ENCODE data around the gene ELMOD1.
"Not testable (repeated sequence)": the region's sequence is repeated elsewhere in the genome, so short reads cannot be mapped to it uniquely, and the experiment has no call there.

Gene ELMOD1

GRCh38 chr11:107567739-107568335 is 23.1 kb upstream of the ELMOD1 start:
- no peak for DNase-seq (ENCODE audit: low spot score)
- H3K36me3 Mint-ChIP-seq (ENCODE audit: low read depth): no peaks in the 10 kb centered on the region
- peaks cover 27% of the 10 kb centered on the region for H3K4me1 Mint-ChIP-seq (ENCODE audit: low read depth)
- no peaks in the 10 kb centered on the region for H3K9me3 Mint-ChIP-seq
- no peak overlapping the region for H3K4me3 Mint-ChIP-seq
- peaks cover 3% of the 10 kb centered on the region for H3K27me3 Mint-ChIP-seq (ENCODE audit: low read depth)
- no peak overlapping the region for H3K27ac Mint-ChIP-seq

DNA sequence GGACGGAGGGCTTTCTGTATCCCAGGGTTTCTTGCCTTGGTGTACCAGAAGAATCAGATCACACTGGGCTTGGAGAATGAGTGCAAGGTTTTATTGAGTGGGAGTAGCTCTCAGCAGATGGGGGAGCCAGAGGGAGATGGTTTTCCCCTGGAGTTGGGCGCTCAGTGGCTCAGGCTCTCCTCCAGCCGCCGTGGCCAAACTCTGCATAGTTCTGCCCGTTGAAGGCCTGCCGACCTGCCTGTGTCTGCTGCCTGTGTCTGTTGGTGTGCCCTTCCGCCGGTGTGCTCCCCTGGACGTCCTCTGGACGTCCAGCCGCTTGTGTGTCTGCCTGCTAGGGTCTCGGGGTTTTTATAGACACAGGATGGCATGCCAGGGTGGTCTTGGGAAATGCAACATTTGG is 20.9 kb upstream of the ELMOD1 start:
- no peak for DNase-seq (ENCODE audit: low spot score)
- H3K4me3 Mint-ChIP-seq: no peak overlapping the region
- H3K27me3 Mint-ChIP-seq (ENCODE audit: low read depth): peaks cover 8% of the 10 kb centered on the region
- no peak overlapping the region for H3K27ac Mint-ChIP-seq
- no peaks in the 10 kb centered on the region for H3K36me3 Mint-ChIP-seq (ENCODE audit: low read depth)
- no peaks in the 10 kb centered on the region for H3K9me3 Mint-ChIP-seq
- H3K4me1 Mint-ChIP-seq (ENCODE audit: low read depth): peaks cover 15% of the 10 kb centered on the region

GRCh38 chr11:107573438-107573837 is 17.5 kb upstream of the ELMOD1 start:
- H3K9me3 Mint-ChIP-seq: no peaks in the 10 kb centered on the region
- no peak overlapping the region for H3K27ac Mint-ChIP-seq
- H3K4me1 Mint-ChIP-seq (ENCODE audit: low read depth): peaks cover 5% of the 10 kb centered on the region
- H3K36me3 Mint-ChIP-seq (ENCODE audit: low read depth): no peaks in the 10 kb centered on the region
- peaks cover 11% of the 10 kb centered on the region for H3K27me3 Mint-ChIP-seq (ENCODE audit: low read depth)
- H3K4me3 Mint-ChIP-seq: no peak overlapping the region
- DNase-seq (ENCODE audit: low spot score): no peak

DNA sequence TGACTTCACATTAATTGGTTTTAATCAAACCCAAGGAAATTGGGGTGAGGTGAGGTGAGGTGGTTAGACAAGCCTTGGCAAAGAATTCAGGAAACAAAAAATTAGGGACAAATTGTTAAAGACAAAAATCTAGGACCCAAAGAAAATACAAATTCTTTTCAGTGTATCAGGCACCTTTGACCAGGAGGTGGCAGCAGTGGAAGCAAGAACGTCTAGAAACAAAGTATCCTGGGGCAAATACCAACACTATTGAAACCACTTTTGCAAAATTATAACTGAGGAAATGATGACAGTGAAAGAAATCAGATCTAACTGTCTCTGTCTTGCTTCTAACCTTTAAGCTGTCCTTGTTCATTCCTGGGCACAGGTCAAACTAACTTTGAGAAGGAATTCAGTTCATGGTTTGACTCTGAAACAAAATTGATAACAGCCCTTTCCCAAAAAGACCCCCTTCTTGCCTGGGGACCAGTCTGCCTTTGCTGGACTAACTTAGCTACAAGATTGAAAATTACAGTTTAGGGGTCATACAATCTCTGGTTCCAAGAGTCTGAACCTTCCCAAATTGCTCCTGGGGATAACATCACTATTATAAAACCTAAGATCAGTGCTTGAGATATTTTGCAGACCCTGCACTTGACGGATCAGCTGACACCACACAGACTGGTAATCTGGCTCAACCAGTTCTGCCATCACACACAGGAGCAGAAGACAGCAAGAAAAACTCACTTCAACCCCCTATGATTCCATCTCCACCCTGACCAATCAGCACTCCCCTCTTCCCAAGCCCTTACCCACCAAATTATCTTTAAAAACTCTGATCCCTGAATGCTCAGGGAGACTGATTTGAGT is 14.2 kb upstream of the ELMOD1 start:
- H3K27me3 Mint-ChIP-seq (ENCODE audit: low read depth): peaks cover 12% of the 10 kb centered on the region
- H3K4me1 Mint-ChIP-seq (ENCODE audit: low read depth); DNase-seq (ENCODE audit: low spot score); H3K9me3 Mint-ChIP-seq; H3K27ac Mint-ChIP-seq; H3K4me3 Mint-ChIP-seq; H3K36me3 Mint-ChIP-seq (ENCODE audit: low read depth): not testable (repeated sequence)

DNA sequence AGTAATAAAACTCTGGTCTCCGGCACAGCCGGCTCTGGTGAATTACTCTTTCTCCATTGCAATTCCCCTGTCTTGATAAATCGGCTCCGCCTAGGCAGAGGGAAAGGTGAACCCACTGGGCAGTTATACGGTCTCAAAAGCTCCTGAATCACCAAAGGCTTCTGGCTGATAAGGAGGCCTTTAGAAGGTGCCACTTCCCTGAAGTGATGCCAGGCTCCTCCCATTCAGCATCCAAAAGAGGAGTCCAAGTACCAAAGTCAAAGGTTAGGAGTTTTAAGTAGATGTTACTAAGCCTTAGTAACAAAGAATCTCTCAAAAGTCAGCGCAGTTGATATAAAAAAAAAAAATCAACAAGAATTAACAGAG is 13.6 kb upstream of the ELMOD1 start:
- Mint-ChIP-seq H3K9me3 (peaks cover 5% of the 10 kb centered on the region), H3K36me3 (ENCODE audit: low read depth) (no peaks in the 10 kb centered on the region), H3K4me3 (no peak overlapping the region)

DNA sequence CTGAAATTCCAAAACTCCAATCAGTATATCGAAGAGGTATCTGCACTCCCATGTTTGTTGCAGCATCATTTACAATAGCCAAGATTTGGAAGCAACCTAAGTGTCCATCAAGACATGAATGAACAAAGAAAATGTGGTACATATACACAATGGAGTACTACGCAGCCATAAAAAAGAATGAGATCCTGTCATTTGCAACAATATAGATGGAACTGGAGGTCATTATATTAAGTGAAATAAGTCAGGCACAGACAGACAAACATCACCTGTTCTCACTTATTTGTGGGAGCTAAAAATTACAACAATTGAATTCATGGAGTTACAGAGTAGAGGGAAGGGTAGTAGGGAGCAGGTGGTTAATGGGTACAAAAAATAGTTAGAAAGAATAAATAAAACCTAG is 11.8 kb upstream of the ELMOD1 start:
- H3K4me1 Mint-ChIP-seq (ENCODE audit: low read depth); H3K4me3 Mint-ChIP-seq; H3K36me3 Mint-ChIP-seq (ENCODE audit: low read depth); H3K9me3 Mint-ChIP-seq; H3K27me3 Mint-ChIP-seq (ENCODE audit: low read depth); H3K27ac Mint-ChIP-seq; DNase-seq (ENCODE audit: low spot score): not testable (repeated sequence)

More for the DNA sequence above, 13.6 kb upstream of the ELMOD1 start:
- DNase-seq (ENCODE audit: low spot score): no peak
- peaks cover 12% of the 10 kb centered on the region for H3K27me3 Mint-ChIP-seq (ENCODE audit: low read depth)
- H3K4me1 Mint-ChIP-seq (ENCODE audit: low read depth): peaks cover 5% of the 10 kb centered on the region
- H3K27ac Mint-ChIP-seq: no peak overlapping the region

DNA sequence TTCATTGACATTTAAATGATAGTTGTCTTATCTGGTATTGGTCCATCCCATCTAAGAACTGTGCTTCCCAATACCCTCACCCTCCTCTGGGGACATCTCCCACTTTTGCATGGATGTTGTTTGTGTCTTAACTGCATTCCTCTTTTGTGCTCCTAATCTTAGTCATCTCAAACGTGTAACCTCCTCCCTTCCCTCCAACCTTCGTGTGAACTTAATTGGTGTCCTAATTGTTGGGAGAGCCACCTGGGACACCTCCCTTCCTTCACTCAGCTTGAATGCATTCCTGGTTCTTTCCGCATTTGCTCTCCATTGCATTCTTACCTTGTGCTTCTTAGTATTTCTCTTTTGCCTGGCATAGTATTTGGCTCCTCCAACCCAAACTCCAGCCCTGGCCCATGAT is 9.8 kb upstream of the ELMOD1 start:
- no peak for DNase-seq (ENCODE audit: low spot score)

GRCh38 chr11:107583629-107584195 is 7.2 kb upstream of the ELMOD1 start:
- Mint-ChIP-seq H3K4me3 (no peak overlapping the region), H3K27me3 (ENCODE audit: low read depth) (peaks cover 37% of the 10 kb centered on the region), H3K27ac (no peak overlapping the region), H3K9me3 (peaks cover 5% of the 10 kb centered on the region), H3K36me3 (ENCODE audit: low read depth) (no peaks in the 10 kb centered on the region), H3K4me1 (ENCODE audit: low read depth) (no peaks in the 10 kb centered on the region)
- no peak for DNase-seq (ENCODE audit: low spot score)

More for the DNA sequence above, 9.8 kb upstream of the ELMOD1 start:
- H3K4me1 Mint-ChIP-seq (ENCODE audit: low read depth): peaks cover 5% of the 10 kb centered on the region
- H3K27ac Mint-ChIP-seq: no peak overlapping the region
- H3K4me3 Mint-ChIP-seq: no peak overlapping the region
- H3K27me3 Mint-ChIP-seq (ENCODE audit: low read depth): peaks cover 18% of the 10 kb centered on the region
- peaks cover 5% of the 10 kb centered on the region for H3K9me3 Mint-ChIP-seq
- no peaks in the 10 kb centered on the region for H3K36me3 Mint-ChIP-seq (ENCODE audit: low read depth)

GRCh38 chr11:107587306-107587979 is 3.5 kb upstream of the ELMOD1 start:
- no peaks in the 10 kb centered on the region for H3K9me3 Mint-ChIP-seq
- H3K27ac Mint-ChIP-seq: no peak overlapping the region
- H3K27me3 Mint-ChIP-seq (ENCODE audit: low read depth): peaks cover 65% of the 10 kb centered on the region
- H3K4me3 Mint-ChIP-seq: no peak overlapping the region
- H3K36me3 Mint-ChIP-seq (ENCODE audit: low read depth): no peaks in the 10 kb centered on the region
- peaks cover 12% of the 10 kb centered on the region for H3K4me1 Mint-ChIP-seq (ENCODE audit: low read depth)
- DNase-seq (ENCODE audit: low spot score): no peak

DNA sequence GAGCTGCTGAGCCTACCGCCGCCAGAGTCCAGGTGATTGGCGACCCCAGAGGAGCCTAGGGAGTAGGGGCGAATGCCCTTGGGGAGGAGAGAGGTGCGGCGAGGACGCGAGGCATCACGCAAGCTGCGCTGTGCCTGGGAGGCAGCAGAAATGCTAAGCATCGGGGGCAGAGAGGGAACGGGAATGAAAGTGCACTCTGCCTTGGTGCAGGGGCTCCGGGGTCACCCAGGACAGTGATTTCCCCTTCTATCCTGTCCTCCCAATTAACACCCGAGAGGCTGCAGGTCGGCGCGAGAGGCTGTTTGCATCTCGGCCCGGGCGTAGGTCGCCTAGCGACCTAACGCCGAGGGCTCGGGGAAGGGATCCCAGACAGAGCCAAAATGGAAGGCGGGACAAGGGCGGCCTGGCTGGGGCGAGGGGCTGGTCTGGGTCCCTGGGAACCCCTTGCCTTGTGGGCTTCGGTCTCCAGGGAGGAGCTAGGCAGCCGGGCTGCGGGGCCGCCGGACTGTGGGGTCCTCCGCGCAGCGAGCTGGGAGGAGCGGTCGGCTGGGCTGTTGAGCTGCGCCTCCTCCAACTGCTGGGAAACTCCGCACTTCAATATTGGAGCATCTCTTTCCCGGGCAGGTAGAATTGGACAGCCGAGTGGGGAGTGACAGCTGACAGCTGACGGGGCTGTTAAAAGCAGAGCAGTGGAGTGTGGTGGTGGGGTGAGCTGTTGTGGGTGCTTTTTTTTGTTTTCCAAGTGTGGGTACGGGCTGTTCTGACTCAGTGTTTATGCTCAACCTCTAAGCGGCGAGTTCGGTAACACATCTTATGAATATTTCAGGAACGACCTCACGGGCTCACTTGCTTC is 657 bp downstream of the ELMOD1 start:
- Mint-ChIP-seq H3K9me3 (no peaks in the 10 kb centered on the region), H3K4me1 (ENCODE audit: low read depth) (peaks cover 12% of the 10 kb centered on the region), H3K36me3 (ENCODE audit: low read depth) (no peaks in the 10 kb centered on the region), H3K27me3 (ENCODE audit: low read depth) (peaks cover 76% of the 10 kb centered on the region), H3K27ac (peak overlapping the region; percentile 28), H3K4me3 (peak overlapping the region; percentile 75)
- peak; percentile 48 for DNase-seq (ENCODE audit: low spot score)

- H3K9me3 Mint-ChIP-seq: no peaks in the 10 kb centered on the region
- peak overlapping the region; percentile 75 for H3K4me3 Mint-ChIP-seq
- peaks cover 12% of the 10 kb centered on the region for H3K4me1 Mint-ChIP-seq (ENCODE audit: low read depth)
- H3K36me3 Mint-ChIP-seq (ENCODE audit: low read depth): no peaks in the 10 kb centered on the region
- H3K27ac Mint-ChIP-seq: peak overlapping the region; percentile 28
- H3K27me3 Mint-ChIP-seq (ENCODE audit: low read depth): peaks cover 80% of the 10 kb centered on the region
- no peak for DNase-seq (ENCODE audit: low spot score)
Measured at GRCh38 chr11:107592231-107592590, 1.3 kb downstream of the ELMOD1 start.

GRCh38 chr11:107592813-107593212 is 1.9 kb downstream of the ELMOD1 start:
- Mint-ChIP-seq H3K4me1 (ENCODE audit: low read depth) (peaks cover 12% of the 10 kb centered on the region), H3K27me3 (ENCODE audit: low read depth) (peaks cover 81% of the 10 kb centered on the region), H3K36me3 (ENCODE audit: low read depth) (no peaks in the 10 kb centered on the region), H3K27ac (no peak overlapping the region), H3K4me3 (peak overlapping the region; percentile 9), H3K9me3 (no peaks in the 10 kb centered on the region)
- no peak for DNase-seq (ENCODE audit: low spot score)

GRCh38 chr11:107593951-107594350 is 3.0 kb downstream of the ELMOD1 start:
- H3K4me1 Mint-ChIP-seq (ENCODE audit: low read depth): peaks cover 12% of the 10 kb centered on the region
- H3K27me3 Mint-ChIP-seq (ENCODE audit: low read depth): peaks cover 77% of the 10 kb centered on the region
- no peak overlapping the region for H3K27ac Mint-ChIP-seq
- H3K36me3 Mint-ChIP-seq (ENCODE audit: low read depth): no peaks in the 10 kb centered on the region
- DNase-seq (ENCODE audit: low spot score): no peak
- no peak overlapping the region for H3K4me3 Mint-ChIP-seq
- no peaks in the 10 kb centered on the region for H3K9me3 Mint-ChIP-seq
